Measurements from ENCODE around the gene CNEP1R1.

DNA sequence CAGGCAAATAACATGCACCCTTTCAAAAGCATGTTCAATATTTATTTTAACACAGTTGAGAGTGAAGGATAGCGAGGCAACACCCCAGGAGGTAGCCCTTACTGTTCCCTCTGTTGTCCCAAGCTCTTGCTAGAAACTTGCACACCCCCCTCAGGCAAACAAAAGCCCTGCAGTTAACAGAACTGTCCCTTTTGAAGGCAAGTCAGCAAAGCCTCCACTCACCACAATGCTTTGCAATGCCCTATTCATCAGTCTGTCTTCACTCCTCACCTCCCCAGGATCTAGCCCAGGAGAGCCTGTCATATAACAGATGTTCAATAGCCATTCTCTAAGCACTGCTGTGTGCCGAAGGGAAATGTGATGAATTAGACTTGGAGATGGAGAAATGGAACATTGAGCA lies 3.5 kb upstream of the CNEP1R1 start:
- TF ChIP-seq, protein P1, sequence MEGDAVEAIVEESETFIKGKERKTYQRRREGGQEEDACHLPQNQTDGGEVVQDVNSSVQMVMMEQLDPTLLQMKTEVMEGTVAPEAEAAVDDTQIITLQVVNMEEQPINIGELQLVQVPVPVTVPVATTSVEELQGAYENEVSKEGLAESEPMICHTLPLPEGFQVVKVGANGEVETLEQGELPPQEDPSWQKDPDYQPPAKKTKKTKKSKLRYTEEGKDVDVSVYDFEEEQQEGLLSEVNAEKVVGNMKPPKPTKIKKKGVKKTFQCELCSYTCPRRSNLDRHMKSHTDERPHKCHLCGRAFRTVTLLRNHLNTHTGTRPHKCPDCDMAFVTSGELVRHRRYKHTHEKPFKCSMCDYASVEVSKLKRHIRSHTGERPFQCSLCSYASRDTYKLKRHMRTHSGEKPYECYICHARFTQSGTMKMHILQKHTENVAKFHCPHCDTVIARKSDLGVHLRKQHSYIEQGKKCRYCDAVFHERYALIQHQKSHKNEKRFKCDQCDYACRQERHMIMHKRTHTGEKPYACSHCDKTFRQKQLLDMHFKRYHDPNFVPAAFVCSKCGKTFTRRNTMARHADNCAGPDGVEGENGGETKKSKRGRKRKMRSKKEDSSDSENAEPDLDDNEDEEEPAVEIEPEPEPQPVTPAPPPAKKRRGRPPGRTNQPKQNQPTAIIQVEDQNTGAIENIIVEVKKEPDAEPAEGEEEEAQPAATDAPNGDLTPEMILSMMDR (IDR thresholded peaks at IDR 0.05), result no peak
- no peak for TF ChIP-seq POLR2A (IDR thresholded peaks at IDR 0.05)

Data from esophagus squamous epithelium (tissue), 4 donors.